HG02623 (cell line): ENCODE data around the gene SMYD3.

ENCODE experiments used
- ATAC-seq: cut with Tn5 transposase; IDR thresholded peaks from one replicate; pipeline ENCODE4 v1.9.1; 2021; ENCODE audit warnings: moderate library complexity; ENCODE audit not compliant: unreplicated experiment

SMYD3 gene

DNA sequence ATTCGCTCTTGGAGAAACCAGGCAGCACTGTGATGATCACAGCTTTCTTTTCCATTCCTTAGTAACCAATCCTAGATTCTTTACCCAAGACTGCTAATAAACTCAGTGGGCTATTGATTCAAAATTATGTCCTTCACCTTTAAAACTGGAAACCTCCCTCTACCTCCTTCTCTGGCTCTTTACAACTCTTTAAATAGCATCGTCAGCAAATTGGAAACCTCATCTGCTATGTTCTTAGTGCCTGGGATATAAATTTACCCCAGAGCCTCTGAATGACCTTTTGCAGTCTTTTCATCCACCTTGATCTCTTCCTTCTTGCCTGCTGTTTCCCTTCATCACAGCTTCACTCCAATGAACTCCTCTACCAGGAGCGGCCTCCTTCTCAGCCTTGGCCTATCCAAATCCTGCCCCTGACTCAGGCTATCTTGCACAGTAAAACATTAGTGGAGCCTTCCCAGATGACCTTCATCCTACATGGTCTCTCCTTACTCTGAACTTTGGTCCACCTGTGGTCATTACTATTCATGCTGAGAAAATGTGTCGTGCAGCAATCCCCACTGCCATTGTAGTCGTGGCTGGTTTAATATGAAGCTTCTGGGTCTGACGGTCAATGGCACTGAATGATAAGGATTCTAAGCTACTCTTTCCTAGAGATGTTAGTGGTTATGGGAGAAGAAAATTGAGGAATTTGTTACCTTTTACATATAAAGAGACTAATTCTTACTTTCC is 644.1 kb downstream of the SMYD3 start:
- ATAC-seq: no peak

DNA sequence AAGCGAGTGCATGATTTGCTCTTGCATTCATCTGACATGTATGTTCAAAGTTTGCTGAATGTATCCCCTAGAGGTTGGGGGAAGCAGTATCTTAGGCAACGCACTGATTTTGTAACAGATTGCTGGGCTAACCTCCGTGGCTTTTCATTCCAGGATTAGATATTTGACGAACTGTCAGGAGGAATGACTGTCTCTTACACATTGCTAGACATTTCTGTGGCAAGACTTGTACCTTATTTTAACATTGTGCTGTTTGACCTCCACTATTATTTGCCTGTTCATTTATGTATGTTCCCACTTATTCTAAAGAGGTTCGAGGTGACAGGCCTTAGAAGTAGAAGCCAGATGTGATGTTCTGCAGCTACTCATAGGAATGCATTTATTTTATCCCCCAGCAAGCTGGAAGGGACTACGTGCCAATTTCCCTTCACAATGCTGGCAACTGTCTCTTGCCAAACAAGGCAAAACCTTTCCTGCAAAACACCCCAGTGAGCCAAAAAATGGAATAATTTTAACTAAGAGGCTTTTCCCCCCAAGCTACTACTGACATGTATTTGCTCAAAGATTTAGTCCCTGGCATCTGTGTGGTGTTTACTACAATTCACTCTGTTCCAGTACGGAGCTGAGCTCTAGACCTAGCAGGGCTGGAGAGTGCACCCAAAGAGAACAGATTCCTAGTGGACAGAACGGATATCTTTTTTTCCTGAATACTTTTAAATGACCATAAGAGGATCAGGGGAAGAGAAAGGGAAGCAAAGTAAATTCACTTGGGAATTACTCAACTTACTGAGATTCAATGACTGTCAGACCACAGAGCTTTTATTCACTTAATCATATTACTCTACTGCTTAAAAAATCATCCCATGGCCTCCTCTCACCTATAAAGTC is 646.2 kb downstream of the SMYD3 start:
- no peak for ATAC-seq

DNA sequence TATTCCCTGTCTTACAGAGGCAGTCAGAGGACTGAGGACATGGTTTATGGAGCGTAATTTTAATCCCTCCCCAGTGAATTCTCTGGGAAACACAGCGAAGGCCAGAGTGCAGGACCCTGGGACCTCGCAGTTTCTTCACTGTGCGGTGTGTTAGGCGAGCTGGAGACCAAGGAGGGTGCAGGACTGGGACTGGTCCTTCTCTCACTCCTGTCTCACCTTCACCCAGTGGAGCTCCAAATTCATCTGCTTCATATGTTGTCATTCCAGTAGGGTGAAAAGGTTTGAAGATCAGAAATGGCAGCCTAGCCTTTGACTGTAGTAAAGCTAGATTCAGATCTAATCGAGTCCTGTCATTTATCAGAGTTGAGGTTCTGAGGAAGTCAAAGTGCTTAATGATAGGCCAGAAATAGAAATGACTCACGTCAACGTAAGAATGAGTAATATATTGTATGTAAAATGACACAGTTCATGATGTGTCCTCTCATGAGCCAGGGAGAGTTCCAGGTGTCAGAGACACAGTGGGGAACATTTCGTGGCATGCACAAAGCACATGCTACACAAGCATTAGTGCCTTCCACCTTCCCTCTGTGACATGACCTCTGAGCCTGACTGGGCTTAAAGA is 647.5 kb downstream of the SMYD3 start:
- no peak for ATAC-seq

DNA sequence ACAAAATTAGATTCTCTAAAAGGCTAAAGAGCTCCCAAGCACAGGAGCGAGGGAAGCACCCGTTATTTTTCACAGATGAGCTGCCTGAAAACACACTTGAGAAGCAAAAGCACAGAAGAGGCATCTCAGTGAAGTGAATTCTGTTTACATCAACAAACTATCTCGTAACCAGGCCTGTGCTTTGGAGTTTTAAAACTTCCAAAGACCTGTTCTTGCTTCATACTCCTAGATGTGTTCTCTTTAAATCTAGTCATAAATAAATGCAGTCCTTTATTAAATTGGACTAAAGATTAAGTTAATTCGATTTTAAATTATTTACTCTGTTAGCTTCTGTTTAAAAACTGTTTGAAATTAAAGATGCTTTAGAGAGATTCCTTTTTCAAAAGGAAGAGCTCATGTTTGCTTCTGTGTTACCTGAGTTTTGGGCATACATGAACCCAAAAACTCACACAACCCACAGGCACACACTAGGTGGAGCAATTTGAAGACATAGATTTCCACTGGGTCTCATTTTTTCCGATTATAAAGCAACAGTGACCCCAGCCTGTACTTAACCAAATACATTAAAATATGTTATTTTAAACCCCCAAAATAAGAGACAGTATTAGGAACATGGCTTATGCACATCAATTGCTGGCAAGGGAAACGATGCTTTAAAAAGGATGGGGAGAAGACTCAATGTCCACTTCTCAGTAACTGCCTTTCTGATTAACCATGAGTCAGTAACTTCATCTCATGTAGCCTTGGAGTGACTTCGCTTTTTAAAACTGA is 648.2 kb downstream of the SMYD3 start:
- ATAC-seq: no peak

DNA sequence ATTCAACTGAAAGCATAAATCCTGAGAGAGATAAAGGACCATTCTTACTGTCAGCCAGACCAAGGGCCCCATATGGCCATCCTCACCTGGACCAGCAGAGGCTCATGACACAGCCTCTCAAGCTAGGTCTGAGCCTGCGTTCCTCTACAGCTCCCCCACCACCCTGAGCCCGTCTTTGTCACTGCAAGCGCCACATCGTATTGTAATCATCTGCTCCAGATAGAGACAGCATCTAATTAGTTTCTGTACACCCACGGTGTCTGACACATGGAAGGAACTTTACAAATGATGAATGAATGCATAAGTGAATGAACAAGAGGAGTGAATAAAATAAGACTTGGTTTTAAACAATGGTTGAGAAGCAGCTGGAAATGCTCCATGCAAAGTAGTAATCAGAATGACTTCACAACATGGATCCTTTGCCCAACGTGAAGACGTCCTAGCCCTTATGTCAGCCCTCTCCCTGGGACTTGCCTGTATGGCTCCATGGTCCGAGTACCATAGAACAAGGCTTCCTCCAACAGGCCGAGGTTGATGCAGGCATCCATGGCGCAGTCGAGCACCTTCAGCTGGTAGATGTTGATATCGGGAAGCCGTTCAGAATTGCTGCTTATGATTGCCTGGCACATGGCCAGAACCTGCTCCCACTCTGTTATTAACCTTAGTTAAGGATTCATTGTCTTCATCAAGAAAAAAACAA is 648.9 kb downstream of the SMYD3 start:
- no peak for ATAC-seq

DNA sequence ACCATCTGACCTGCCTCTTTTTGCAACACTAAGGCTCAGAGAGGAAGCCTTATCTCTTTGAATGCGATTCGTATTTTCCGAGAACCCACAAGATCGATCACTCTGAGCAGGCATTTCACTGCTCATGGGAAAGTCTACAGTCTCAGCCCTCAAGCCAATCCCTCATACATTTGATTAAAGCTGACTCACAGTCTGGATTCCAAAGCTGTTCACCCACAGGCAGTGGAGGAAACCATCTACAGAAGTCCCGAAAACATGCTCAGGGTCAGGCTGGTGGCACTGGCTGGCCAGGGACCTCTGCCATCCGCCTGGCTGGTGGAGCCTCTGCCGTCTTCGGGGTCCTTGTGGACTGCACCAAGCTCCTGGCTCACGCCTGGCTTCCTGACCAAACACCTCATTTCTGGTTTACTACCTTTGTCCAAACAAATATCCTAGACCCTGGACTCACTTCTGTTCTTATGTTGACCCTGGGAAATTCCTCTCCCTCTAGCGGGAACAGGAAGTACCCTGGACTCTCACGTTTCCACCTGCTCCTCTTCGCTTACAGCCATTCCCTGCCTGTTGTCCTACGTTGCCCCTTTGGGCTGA is 650.0 kb downstream of the SMYD3 start:
- no peak for ATAC-seq

DNA sequence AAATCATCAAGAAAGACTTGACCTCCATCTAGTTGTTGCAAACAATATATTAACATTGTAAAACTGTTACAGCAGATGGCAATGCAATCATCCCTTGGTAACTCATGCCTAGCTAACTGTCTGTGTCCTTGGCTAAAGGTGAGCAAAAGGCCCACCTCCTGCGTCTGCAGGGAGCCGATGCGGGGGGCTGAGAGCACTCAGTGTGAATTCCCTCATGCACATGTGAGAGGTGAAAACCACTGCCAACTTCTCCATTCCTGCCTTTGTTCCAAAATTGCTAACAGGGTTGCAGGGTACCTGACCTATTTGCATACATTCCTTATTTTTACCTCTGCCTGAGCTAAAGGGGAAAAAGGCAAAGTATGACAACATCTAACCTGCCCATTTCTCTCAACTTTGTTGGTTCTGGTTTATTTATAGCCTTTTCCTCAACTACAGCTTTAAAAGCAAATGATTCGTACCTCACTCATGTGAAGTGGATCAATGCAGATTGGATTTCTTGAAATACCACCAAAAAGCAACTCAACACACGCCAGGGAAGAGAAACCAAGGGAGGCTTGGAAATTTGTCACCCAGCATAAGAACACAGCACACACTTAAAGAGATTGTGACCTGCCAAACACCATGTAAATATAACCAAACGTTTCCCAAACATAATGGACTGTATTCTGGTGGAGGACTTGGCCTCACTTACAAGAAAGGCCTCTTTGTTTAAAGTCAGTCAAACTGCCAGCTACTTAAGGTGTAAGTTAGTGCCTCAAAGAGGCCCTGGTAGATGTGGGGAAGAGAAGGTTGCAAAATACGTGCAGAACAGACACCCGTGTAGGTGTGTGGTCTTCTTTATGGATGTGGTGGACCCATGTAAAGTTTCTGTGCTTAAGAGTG is 651.0 kb downstream of the SMYD3 start:
- ATAC-seq: no peak

DNA sequence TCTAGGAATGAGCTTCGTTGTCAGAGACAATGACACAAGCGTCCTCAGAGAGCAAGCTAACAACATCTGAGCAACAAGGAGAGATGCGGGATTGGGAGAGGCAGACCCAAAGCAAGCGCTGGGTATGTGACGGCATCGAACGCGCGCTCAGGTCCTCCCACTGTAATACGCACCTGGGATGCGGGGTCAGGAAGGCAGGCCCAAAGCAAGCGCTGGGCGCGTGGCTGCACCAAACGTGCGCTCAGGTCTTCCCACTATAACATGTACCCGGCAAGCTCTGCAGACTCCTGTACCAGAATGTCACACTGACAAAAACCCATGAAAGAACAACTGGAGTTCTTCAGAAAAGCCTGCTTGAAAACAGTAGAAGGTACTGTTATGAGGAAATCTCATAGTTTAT is 653.8 kb downstream of the SMYD3 start:
- ATAC-seq: no peak

DNA sequence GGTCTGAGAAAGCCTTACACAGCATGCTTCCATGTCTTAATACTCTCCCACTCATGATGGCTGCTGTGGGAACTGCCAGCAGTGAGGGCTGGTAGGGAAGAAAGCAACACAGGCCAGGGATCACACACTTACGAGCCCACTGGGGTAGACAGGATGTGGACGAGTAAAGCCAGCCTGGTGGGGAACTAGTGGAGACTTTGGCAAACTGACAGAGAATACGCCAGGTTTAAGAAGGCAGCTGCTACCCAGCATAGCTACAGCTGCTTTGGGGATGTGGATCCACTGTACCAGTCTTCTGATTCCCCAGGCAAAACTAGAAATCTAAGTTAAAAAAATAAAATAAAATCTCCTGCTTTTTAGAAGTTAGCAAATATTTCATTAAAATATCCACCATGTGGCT is 664.0 kb downstream of the SMYD3 start:
- ATAC-seq: no peak

DNA sequence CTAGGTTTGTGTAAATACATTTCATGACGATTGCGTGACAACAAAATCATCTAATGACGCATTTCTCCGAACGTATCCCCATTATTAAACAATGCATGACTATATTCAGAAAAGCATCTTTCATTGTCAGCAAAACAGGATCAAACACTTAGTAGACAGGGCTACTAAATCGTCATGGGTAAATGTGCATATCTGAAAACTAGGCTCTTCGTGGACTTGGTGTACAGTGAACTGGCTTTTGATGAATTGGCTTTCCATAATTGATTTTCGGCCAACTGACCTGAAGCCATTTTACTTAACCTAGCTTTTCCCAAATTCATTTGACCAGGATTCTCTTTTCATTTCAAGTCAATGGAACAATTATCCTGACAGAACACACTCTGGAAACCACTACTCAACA is 665.0 kb downstream of the SMYD3 start:
- no peak for ATAC-seq

DNA sequence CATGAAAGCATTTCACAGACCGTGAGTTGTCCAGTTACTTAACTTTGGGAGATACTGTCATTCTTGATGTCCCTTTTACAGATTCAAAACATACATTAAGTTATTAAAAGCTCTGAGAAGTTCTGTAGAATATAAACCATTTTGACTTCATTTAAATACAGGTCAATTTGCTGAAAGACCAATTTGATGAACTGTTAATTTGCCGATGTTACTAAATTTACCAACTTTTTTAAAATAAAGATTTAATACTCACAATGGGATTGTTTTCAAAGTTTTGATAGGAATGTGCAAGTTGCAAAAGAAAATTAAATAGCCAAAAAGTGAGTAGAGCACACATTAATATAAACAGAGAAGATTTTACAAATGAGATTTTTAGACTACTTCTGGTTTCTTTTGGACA is 666.1 kb downstream of the SMYD3 start:
- ATAC-seq: no peak

DNA sequence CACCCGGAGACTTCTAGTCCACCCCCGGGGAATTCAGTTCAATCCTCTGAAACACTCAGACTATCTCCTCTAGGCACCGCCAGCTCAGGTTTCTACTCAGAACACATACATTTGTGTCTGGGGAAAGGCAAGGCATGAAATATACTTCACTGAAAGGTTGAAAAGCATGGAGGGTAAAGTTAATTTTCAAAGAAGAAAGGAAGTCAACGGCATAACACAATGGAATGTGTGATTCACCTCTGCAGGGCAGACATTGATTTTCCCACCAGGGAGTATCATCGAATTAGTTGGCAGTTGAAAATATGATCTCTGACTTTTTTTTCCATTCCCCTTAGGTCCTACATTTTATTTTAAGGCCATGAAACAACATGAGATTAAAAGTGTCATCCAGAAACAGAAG is 669.4 kb downstream of the SMYD3 start:
- no peak for ATAC-seq

DNA sequence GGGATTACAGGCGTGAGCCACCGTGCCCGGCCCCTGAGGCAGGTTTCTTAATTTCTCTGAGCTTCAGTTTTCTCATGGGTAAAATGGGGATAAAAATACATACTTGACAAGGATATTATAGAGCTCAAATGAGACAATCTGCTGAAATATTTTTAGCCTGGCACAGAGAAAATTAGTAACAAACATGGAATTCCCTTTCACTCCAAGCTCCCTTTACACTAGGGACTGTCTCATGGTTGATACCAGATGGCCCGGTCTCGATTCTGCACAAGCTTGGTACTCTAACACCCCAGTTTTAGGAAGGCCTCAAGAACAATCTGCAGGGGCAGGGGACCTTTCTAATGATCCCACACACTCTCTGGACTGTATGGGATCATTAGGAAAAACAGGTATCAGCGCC is 671.7 kb downstream of the SMYD3 start:
- ATAC-seq: no peak

DNA sequence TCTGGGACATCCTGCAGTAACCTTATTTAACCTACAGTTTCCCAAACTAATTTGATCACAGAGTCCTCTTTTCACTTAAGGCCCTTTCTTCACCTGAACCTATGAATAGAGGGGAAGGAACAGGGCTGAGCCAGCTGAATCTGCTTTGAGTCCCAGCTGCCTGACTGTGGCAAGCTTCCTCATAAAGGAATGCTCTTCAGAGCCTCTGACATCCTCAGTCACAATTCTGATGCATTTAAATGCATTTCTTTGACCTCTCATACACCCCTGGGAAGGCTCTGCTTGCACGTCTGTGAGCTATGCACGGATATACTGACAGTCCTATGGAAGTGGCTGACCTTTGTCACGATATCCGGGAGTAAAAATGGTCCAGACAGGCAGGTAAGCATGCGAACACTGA is 673.1 kb downstream of the SMYD3 start:
- ATAC-seq: no peak

DNA sequence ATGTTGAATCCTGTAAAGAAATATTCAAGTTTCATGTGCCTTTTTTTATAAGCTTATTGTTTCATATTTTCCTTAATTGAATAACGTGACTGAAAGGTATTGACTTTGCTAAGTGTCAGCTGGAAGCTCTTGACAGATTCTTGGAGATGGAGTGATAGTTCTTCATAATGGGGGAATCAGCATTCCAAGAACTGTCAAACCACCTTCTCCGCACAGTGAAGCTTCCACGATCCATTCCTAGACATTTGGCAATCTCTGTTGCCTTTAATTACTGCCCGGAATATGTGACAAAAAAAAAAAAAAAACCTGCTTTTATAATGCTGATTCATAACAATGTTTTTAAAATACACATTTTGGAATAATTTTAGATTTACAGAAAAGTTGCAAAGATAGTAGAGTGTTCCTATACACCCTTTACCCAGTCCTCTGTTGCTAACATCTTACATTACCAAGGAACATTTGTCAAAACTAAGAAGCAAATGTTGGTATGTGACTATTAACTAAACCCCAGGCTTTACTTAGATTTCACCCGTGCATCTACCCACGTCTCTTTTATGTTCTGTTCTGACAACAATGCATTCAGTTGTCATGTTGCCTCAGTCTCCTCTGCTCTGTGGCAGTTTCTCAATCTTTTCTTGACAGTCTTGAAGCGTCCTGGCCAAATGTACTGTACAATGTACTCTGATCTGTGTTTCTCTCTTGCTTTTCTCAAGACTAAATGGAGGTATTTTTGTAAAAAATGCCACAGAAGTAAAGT is 674.1 kb downstream of the SMYD3 start:
- ATAC-seq: no peak

DNA sequence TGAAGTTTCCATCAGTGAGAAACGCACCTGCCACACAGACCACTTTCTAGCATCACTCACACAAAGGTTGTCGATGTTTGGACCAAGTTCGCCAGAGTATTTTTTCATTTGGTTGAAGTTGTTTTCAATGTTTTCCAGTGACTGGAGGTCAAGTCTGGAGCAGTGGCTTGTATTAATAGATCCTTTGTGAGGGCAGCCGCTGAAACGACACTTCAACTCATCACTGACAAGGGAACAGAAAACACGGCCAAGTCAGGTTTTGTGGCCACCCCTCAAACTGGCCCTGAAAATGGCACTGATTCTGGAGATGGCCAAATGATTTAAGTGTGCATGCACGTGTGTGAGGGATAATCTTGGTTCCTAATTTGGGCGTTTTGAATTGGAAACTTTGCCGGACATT is 675.6 kb downstream of the SMYD3 start:
- ATAC-seq: no peak

DNA sequence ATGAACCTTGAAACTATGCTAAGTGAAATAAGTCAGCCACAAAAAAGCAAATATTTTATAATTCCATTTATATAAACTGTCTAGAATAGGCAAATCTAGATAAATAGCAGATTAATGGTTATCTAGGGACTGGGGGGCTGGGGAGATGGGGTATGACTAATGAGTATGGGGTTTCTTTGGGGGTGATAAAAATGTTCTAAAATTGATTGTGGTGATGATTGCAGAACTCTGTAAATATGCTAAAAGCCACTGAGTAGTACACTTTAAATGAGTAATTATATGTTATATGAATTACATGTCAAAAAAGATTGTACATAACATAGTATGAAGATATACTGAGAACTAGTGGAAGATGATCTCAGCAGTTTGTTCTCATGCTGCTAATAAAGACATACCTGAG is 677.3 kb downstream of the SMYD3 start:
- ATAC-seq: no peak

DNA sequence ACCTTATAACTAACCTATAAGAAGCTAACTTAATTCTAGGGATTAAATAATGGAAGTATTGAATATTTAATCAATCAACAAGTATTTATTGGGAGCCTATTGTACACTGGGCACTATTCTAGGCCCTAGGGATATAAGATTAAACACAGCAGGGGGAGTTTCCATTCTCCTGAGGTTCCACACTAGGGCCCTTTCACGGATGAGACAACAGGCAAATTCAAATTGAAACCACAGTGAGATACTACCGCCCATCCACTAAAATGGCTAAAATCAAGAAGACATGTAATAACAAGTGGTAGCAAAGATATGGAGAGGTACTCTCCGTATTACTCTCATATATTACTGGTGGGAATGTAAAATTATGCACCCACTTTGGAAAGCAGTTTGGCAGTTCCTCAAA is 677.9 kb downstream of the SMYD3 start:
- no peak for ATAC-seq

DNA sequence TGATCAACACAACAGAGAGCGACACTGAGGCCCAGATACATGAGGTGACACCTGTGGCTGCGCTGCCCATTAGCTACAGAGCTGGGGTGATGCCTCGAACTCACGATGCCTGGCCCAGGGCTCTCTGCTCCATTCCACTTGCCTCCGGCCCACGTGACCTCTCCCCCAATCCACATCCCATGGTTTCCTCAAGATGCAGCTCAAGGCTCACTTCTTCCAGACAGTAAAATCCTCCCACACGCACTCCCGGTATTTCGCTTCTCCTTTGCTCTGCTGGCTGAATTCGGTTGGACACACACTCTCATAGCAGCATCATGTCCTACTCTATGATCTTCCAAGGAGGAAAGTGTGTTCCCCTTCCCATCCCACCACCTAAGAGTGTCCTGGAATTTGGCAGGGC is 679.8 kb downstream of the SMYD3 start:
- ATAC-seq: no peak
